DMS53 treated with DMSO at 0.1 percent for 48 hours (cell line): ENCODE measurements around the gene ARL5A.
"Not testable (repeated sequence)": the region's sequence is repeated elsewhere in the genome, so short reads cannot be mapped to it uniquely, and the experiment has no call there.

Source experiments
- DNase-seq: peaks from one replicate; lab custom pipeline; 2025; ENCODE audit not compliant: unreplicated experiment; lab: John Stamatoyannopoulos, UW

Gene ARL5A, protein sequence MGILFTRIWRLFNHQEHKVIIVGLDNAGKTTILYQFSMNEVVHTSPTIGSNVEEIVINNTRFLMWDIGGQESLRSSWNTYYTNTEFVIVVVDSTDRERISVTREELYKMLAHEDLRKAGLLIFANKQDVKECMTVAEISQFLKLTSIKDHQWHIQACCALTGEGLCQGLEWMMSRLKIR

DNA sequence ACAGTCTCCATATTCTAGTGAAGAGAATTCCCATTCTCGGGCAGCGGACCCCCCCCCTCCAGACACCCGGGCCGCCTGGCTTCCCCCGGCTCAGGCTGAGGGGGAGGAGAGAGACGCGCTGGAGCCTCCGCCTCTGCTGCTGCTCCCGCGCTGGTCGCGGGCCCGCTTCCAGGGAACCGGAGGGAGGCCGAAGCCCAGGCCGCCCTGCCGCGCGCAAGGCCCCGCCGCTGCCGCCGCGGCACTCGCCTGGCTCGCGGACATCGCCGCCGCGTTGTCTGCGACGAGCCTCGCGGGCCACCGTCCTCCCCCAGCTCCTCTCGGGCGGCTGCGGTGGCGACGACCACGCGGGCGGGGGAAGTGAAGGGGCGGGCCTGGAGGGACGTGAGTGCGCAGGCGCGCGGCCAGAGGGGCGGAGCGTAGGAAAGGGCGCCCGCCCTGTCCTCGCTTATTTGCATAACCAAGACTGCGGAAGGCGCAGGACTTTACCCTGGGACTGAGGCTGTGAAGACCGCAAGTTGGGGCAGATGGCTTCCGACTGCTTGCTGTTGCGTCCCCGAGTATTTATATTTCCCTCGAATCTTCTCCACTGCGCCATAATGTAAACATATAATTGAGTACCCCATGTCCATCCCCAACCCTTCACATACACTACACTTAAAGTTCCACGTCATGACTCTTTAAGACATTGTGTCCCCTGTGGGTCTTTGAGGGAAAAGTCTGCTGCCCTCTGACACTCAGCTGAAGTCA lies at the start of gene ARL5A:
Gene ARL5A, minus strand, starts transcription at position 279 of the 747 bp plus-strand sequence. Its CDS starts 245 bp downstream, at position 34.
- DNase-seq, result peak; percentile 58

DNA sequence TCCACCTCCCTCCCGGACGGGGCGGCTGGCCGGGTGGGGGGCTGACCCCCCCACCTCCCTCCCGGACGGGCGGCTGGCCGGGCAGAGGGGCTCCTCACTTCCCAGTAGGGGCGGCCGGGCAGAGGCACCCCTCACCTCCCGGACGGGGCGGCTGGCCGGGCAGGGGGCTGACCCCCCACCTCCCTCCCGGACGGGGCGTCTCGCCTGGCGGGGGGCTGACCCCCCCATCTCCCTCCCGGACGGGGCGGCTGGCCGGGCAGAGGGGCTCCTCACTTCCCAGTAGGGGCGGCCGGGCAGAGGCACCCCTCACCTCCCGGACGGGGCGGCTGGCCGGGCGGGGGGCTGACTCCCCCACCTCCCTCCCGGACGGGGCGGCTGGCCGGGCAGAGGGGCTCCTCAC lies 47.4 kb upstream of the ARL5A start:
- DNase-seq, result not testable (repeated sequence)

DNA sequence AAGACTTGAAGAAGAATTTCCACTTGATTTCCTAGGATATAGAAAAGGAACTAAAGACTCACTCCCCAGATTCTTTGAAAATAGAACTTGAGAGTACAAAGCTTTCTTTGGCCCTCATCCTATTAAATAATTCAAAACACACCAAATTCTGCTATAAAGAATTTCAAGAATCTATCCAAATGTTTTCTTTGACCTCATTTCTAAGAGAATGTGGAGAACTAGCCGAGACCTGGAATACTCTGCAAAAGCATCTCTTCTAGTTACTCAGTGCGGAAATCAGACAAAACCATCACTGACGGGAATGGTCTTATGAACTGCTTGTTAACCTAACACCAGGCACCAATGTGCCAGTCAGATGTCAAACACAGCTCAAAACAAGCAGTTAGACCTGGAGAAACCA lies 44.2 kb upstream of the ARL5A start:
- no peak for DNase-seq

DNA sequence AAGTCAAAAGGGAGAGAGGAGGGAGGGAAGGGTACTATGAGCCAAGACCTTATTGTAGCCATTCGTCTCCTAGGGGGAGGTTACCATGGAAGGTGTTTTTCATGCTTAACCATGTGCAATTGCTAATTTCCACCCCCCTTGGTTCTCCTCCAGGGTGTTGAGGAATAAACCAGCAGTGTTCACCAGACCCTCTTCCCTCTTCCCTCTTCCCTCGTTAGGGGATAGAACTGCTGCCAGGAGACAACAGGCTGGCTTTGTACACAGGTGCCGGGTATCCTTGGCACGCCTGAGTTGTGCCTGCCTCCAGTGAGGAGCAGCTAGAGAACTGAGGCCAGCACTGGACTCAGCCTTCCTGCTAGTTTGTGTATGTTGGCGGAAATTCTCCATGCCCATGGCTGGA lies 41.1 kb upstream of the ARL5A start:
- DNase-seq, result no peak

DNA sequence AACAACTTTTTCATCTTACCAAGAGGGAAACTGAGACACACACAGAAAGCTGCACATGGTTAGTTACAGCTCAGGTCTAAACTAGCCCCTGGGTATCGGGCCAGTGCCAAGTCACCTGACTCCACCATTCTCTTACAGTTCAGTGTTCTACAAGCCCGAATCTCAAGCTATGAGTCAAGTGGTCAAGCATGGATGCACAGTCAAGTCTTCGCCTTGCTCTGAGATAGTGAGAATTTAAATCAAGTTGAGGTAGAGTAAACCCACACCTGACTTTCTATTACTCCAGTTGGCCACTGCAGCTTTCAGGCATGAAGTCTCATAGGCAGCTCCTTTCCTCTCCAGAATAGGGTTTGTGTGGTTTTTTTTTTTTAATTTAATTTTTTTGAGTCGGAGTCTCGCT lies 34.5 kb upstream of the ARL5A start:
- DNase-seq, result no peak

DNA sequence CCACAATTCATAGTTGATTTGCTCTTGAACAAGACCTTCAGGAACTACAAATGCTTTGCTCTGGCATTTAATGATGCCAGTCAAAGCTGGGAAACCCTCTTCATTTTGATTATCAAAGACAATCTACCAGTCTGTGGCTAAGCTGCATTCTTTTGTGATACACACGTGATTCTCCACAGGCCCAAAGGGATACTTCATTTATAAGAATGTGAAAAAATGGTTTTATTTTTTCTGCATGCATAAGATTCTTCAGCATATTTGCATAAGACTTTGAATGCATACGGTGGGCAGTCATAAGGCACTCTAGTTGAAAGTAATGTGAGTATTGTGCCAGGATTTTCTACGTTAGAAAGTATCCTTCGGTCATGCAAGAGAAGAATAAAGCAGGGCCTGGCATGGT lies 33.0 kb upstream of the ARL5A start:
- DNase-seq, result no peak

DNA sequence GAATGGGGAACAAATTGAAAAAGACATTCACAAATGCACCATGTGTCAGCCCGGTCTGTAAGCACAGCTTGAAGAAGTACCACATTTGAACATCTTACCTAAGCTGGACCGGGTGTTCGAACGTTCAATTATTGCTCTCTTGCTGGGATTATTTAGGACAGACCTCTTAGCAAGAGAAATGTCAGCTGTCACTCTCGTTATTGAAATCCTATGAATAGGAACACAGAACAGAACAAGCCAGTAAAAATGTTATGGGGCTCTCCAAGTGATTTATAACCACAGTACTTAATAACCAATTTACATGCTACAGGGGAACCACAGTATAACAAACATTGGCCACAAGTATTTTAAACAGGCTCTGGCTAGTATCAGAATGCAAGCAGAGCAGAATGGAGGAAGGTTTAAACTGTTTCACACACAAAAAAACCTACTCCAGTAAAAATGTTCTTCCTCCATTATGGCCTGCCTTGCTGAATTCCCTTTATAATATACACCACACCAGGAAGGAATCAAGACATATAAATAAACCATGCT lies 32.5 kb upstream of the ARL5A start:
- no peak for DNase-seq

DNA sequence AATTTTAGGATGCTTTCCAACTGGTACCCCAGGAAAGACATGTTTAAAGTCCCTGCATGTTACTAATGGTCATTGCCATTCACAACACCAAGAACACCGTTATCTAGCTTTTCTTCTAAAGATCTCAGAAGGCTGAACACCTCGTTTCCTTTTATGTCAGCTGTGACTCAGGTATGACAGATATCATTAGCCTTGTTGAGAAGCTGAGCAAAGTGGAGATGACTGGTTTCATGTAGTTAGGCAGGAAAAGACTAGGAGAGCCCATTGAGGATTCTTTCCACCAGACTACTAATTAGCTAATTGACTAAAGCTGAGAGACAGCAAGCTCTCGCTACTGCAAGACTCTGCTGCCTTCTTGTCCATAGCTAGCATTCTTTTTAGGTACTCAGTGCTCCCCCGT lies 32.0 kb upstream of the ARL5A start:
- no peak for DNase-seq

DNA sequence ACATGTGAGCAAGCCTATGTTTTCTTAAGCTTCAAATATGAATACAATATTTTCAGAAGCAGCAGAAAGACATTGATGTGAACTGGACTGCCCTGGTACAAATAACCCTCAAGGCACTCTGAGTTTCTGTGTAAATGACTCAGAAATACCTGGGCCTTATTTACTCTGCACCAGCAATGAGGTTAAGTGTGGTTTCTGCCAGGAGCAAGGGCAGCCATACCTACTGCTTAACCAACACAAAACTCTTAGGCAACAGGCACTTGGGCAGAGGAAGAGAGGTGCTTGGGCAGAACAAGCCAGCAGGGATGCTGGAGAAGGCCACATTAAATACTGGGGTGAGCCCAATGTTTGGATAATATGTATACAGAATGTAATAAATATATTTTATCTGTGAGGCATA lies 29.4 kb upstream of the ARL5A start:
- no peak for DNase-seq

DNA sequence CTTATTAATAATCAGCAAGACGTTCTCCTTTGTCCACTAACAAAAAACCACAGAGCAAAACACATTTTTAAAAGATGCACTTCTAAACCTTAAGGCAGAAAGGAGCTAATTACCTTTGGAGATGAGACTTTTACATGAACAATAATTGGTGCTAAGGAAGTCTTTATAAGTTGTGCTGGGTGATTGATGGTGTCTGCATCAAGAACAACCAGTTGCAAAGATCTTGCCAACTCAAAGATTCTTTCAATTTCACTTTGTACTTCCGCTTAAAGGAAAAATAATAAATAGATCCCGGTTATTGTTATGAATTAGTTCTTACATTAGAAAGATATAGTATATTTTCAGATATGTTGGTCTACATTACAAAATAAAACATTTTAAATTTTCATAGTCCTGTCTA lies 26.9 kb upstream of the ARL5A start:
- no peak for DNase-seq

DNA sequence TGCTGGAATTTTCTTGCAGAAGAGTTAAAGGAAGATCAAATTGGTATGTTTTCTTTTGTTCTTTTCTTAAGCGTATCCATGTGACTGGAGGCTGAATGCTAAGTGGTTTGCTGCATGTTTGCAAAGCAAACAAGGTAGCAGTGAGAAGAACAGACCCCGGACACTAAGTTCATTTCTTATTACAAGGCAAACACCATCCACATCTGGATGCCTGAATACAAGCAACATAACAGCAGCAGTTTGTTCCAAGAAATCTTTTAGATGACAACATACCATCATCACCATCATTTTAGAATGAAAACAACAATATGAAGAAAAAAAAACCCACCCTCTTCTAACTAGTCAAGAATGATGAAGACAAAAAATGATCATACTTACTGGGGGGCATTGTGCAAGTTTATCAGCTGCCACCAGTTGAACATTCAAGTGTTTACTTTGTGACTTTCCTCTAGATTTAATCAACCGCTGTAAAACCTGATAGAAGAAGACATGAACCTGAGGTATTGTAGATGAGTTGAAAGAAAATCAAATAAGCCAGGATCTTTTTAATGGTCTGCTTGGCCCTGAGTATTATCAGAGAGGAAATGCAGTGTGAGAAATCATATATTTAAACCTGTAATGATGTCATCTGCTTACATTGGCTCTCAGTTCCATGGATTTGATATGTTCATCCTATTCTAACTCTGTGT lies 25.0 kb upstream of the ARL5A start:
- DNase-seq, result peak; percentile 20

DNA sequence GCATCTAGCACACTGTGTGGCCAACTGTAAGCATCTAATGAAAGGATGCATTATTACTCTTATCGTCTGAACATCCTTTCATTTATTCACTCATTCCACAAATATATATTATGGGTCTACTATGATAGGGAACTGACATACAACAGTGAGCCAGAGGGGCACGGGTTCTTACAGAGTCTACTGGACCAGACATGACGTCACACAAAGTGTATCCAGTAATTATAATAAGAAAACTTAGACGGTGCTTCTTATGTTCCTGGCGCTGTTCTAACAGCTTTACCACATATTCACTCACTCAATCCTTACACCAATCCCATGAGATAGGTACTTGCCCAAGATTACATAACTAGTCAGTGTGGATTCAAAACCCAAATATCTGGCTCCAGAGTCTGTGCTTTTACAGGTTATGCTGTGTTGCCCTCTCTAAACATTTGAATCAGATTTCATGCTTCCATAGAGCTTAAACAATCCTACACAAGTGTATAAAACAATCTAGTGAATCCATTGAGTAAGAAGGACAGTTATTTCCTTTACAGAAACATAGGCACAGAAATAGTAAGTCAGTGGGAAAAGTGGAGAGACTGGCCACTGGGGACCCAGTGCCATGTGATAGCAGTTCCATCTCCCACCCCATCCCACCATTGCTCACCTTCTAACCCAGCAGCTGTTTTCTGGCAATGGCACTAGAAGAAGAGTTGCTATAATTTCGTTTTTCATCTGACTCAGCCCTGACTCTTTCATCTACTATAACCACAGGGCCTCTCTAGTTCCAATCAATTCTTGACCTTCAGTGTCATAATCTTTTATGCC lies 24.2 kb upstream of the ARL5A start:
- no peak for DNase-seq

DNA sequence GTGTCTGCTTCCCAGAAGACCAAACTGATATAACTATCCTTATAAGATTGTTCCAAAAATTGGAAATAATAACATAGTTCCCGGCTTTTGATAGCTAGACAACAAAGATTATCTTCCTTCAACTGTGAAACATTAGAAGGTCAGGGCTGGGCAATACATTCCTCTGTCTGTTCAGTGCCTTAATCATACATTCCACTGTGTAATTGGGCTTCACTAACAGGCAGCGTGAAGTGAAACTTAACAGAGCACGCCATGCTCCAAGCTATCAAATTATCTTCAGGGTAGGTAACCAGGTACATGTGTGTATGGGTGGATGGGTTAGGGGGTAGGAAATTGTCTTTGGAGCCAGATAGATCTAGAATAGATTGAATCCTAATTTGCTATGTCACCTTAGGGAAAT lies 23.5 kb upstream of the ARL5A start:
- DNase-seq, result no peak

DNA sequence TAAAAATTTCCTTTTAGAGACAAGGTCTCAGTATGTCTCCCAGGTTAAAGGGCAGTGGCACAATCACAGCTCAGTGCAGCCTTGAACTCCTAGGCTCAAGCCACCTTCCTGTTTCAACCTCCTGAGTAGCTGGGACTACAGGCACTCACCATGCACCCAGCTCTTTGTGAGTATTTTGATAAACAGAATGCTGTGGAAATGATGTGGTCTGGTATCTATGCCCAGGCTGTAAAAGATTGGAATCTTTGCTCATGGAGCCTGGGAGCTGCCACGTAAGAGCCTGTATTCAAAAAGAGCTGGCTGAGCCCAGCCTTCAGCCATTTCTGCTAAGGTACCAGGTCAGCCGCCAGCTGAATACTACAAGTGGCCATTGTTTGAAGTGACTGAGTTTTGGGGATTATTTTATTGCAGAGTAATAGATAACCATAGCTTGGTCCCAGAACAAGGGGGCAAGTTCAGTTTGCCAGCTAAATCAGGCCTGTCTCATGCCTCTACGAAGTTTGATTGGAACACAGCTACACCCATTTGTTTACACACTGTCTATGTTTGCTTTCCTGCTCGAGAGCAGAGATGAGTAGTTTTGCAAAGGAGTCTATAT lies 21.3 kb upstream of the ARL5A start:
- peak; percentile 28 for DNase-seq

DNA sequence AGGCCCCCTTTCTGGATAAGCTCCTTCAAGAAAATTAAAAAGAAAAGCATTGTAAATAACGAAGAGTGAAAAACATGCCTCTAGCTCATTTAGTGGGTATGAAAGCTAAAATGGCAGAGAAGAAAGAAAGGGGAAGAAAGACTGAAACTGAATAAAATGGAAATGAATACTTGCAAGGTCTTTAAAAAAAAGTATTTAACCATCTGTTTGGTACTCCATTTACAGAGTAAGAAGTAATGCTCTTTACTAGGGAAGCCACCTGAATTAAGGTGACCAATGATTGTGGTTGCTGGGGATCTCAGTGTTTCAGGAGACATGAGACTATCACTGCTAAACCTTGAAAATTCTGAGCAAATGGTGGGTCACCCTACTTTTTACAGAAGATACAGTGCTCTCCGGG lies 17.7 kb upstream of the ARL5A start:
- no peak for DNase-seq

DNA sequence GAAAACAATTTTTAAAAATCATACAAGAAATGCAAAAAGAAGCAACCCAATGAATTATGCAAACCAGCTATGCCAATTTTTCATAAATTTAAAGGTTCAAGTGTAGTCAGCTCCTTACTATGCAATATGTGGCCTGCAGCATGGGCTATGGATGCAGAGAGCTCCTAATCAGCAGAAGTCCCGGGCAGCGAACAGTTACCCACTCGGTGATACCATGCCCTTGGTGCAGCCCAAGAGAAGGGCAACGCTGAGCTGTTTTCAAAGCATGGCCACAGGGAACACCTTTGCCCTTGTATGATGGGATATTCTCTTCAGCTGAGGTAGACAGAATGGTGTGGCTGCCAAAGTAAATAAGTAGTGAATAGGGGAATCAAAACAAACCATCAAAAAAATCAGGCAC lies 17.3 kb upstream of the ARL5A start:
- DNase-seq, result no peak

DNA sequence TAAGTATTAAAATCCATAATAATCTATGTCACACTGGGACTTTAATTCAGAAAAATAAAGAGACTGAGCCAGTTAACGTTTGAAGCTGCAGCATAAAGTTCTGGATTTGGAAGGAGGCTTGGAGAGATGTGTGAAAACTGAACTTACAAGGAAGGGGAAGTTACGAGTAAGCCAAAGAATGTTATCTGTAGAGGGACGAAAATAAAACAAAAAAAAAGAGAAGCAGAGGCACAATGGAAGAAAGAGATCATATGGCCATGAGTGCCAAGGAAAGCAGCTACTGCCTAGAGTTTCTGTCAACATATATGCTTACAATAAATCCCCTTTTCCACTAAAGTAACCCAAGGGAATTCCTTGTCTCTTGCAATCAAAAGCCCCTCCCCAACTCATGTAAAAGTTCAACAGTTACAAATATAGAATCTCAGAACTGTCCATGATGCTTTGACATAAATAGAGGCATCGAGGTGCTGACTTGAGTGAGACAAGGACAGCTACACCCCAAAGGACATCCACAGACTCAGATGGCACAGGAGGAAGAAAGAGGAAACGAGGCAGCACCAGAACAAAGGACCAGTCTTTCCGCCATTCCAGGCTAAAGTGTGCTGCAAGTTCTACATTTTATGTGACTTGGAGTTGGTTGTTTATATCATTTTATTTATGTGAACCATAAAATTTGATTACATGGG lies 16.1 kb upstream of the ARL5A start:
- DNase-seq, result no peak

DNA sequence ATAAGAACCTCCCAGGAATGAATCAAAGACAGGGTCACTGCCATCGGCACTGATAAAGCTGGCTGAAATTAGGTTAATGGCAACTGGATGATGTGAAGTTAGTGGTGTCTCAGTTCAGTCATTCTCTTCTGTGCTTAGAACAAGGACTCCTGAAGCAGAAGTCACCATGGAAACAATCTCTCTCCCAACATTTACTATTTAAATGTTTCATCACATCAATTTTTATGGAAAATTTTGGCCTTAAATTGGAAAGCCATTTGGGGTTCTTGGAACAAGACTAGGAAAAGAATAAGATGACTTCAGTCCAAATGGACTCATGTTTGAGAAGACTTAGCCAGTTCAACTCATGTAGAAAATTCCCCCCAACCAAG lies 15.5 kb upstream of the ARL5A start:
- no peak for DNase-seq

DNA sequence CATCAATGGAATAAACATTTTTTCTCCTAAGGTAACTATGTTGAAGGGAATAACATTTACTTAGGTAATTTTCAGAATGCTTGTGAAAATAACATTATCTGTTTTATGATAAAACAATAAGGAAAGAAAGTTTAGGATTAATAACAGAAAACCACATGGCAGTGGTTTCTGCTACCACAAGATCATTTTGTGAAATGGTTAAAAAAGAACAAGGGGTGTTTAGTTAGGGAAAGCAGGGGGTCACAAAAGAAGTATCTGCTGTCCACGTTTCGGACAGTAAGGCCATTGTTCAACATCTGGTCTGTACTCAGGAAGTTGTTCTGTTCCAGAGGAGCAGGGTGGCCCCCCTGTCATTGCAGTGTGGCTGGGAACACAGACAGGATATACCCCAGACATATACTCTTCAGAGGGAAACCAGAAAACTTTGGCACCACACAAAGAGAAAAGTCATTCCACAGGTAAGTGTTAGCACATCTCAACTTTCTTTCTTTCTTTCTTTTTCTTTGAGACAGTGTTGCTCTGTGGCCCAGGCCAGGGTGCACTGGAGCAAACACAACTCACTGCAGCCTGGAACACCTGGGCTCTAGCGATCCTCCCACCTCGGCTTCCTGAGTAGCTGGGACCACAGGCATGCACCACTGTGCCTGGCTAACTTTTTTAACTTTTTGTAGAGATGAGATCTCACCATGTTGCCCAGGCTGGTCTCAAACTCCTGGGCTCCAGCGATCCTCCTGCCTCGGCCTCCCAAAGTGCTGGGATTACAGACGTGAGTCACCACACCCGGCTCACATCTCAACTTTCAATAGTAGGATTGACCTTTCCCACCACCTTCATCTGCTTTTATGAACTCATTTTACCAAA lies 14.8 kb upstream of the ARL5A start:
- no peak for DNase-seq

DNA sequence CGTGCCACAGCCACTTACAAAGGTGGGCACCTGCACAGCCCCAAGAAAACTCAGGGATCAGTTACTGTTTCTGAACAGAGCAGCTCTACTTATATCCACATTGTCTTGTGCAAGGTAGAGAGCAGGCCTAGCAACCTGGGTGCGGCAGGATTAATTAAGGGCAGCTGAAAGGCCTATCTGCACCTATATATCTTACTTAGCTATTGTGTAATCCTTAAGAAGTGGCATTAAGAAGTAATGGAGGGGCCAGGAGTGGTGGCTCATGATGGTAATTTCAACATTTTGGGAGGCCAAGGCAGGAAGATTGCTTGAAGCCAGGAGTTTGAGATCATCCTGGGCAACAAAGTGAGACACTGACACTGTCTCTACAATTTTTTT lies 12.8 kb upstream of the ARL5A start:
- no peak for DNase-seq
